H9 (cell line): ENCODE measurements around the gene DGUOK. TPM values are rescaled to one million over a fixed set of nuclear protein-coding genes. Genes with fewer than 3 reads are reported as not detected.

ENCODE experiments used
- DNase-seq: peaks from one replicate; pipeline ENCODE4 v3.0.0-alpha.2; 2017
- H2AFZ ChIP-seq: one replicate; pipeline ENCODE4 v1.6.1; 2013; ENCODE audit warnings: mild to moderate bottlenecking, low read length, control low read depth, moderate library complexity
- H2AK5ac ChIP-seq: 2 replicates; pipeline ENCODE4 v1.6.1; 2013; ENCODE audit warnings: low read length, control low read depth, mixed read lengths; ENCODE audit not compliant: insufficient read length
- H2BK120ac ChIP-seq: one replicate; pipeline ENCODE4 v1.6.1; 2013; ENCODE audit warnings: low read depth, mild to moderate bottlenecking, low read length, control low read depth, inconsistent platforms; ENCODE audit not compliant: poor library complexity, severe bottlenecking
- H2BK12ac ChIP-seq: 2 replicates; pipeline ENCODE4 v1.6.1; 2013; ENCODE audit warnings: low read length, control low read depth, mixed read lengths, low read depth; ENCODE audit not compliant: insufficient read length
- H2BK15ac ChIP-seq: 2 replicates; pipeline ENCODE4 v1.6.1; 2013; ENCODE audit warnings: low read depth, low read length, control low read depth
- H2BK20ac ChIP-seq: one replicate; pipeline ENCODE4 v1.6.1; 2013; ENCODE audit warnings: low read depth, mild to moderate bottlenecking, low read length, control low read depth, inconsistent platforms; ENCODE audit not compliant: poor library complexity, severe bottlenecking
- H2BK5ac ChIP-seq: 2 replicates; pipeline ENCODE4 v1.6.1; 2013; ENCODE audit warnings: low read length, control low read depth, mixed read lengths; ENCODE audit not compliant: insufficient read length
- H3K14ac ChIP-seq: 2 replicates; pipeline ENCODE4 v1.6.1; 2013; ENCODE audit warnings: low read length, control low read depth; ENCODE audit not compliant: insufficient read depth
- H3K18ac ChIP-seq: 2 replicates; pipeline ENCODE4 v1.6.1; 2013; ENCODE audit warnings: low read depth, mild to moderate bottlenecking, mixed read lengths, low read length, control low read depth; ENCODE audit not compliant: insufficient read length
- H3K23ac ChIP-seq: 2 replicates; pipeline ENCODE4 v1.6.1; 2013; ENCODE audit warnings: low read length, control low read depth, mixed read lengths, low read depth; ENCODE audit not compliant: insufficient read length
- H3K23me2 ChIP-seq: 2 replicates; pipeline ENCODE4 v1.6.1; 2013; ENCODE audit warnings: low read depth, mild to moderate bottlenecking, mixed read lengths, low read length, control low read depth; ENCODE audit not compliant: insufficient read length, poor library complexity, severe bottlenecking
- H3K27ac ChIP-seq: 2 replicates; pipeline ENCODE4 v1.5.1; 2013; ENCODE audit warnings: low read length, control low read depth, mixed read lengths, low read depth; ENCODE audit not compliant: insufficient read length
- H3K27me3 ChIP-seq: 2 replicates; pipeline ENCODE4 v1.6.1; 2013; ENCODE audit warnings: low read length, control low read depth, inconsistent platforms; ENCODE audit not compliant: insufficient read depth
- H3K4ac ChIP-seq: 2 replicates; pipeline ENCODE4 v1.6.1; 2013; ENCODE audit warnings: low read depth, mild to moderate bottlenecking, control low read depth, inconsistent platforms, low read length, moderate library complexity
- H3K4me1 ChIP-seq: 2 replicates; pipeline ENCODE4 v1.6.1; 2013; ENCODE audit warnings: low read length, control low read depth, inconsistent platforms; ENCODE audit not compliant: insufficient read depth
- H3K4me2 ChIP-seq: 2 replicates; pipeline ENCODE4 v1.6.1; 2013; ENCODE audit warnings: low read length, control low read depth, mixed read lengths; ENCODE audit not compliant: insufficient read length, insufficient read depth
- H3K56ac ChIP-seq: 2 replicates; pipeline ENCODE4 v1.6.1; 2013; ENCODE audit warnings: low read depth, mild to moderate bottlenecking, mixed read lengths, low read length, control low read depth; ENCODE audit not compliant: insufficient read length
- H3K79me1 ChIP-seq: 2 replicates; pipeline ENCODE4 v1.6.1; 2013; ENCODE audit warnings: low read depth, mild to moderate bottlenecking, moderate library complexity, low read length, control low read depth, inconsistent platforms; ENCODE audit not compliant: insufficient read depth, poor library complexity, severe bottlenecking
- H3K79me2 ChIP-seq: 2 replicates; pipeline ENCODE4 v1.6.1; 2013; ENCODE audit warnings: low read length, control low read depth, inconsistent platforms; ENCODE audit not compliant: insufficient read depth
- H3K9ac ChIP-seq: 2 replicates; pipeline ENCODE4 v1.6.1; 2013; ENCODE audit warnings: low read length, control low read depth, mixed read lengths; ENCODE audit not compliant: insufficient read length; ENCODE audit errors: extremely low read depth
- H3K9me3 ChIP-seq: one replicate; pipeline ENCODE4 v1.6.1; 2013; ENCODE audit warnings: low read depth, low read length, inconsistent platforms; ENCODE audit not compliant: control insufficient read depth
- H3T11ph ChIP-seq: one replicate; pipeline ENCODE4 v1.6.1; 2013; ENCODE audit warnings: mild to moderate bottlenecking, low read length, control low read depth, inconsistent platforms
- H4K20me1 ChIP-seq: one replicate; pipeline ENCODE4 v1.6.1; 2013; ENCODE audit not compliant: control insufficient read depth, insufficient read length, insufficient read depth
- H4K5ac ChIP-seq: 2 replicates; pipeline ENCODE4 v1.6.1; 2013; ENCODE audit warnings: low read depth, mild to moderate bottlenecking, mixed read lengths, low read length, control low read depth; ENCODE audit not compliant: insufficient read length
- H4K8ac ChIP-seq: replicated peaks from 2 replicates; pipeline ENCODE4 v1.6.1; 2013; ENCODE audit warnings: low read length, control low read depth, mixed read lengths, low read depth; ENCODE audit not compliant: insufficient read length
- H4K91ac ChIP-seq: 2 replicates; pipeline ENCODE4 v1.6.1; 2013; ENCODE audit warnings: low read depth, mild to moderate bottlenecking, moderate library complexity, mixed read lengths, low read length, control low read depth; ENCODE audit not compliant: insufficient read length
- H3K27ac Mint-ChIP-seq, 3 experiments: 2 replicates in 2 of 3; 3 replicates in 1 of 3; pipeline ENCODE4 v1.8.0; 2020 to 2021; ENCODE audit warnings: mixed read lengths in 3 of 3, mild to moderate bottlenecking in 1 of 3, moderate library complexity in 1 of 3
- H3K27me3 Mint-ChIP-seq: 2 replicates; pipeline ENCODE4 v1.8.0; 2021; ENCODE audit warnings: low read depth, mild to moderate bottlenecking, moderate library complexity, mixed read lengths
- H3K36me3 Mint-ChIP-seq, 3 experiments: 2 replicates in 2 of 3; 3 replicates in 1 of 3; pipeline ENCODE4 v1.8.0; 2020 to 2021; ENCODE audit warnings: low read depth in 3 of 3, mixed read lengths in 3 of 3; ENCODE audit not compliant: insufficient read depth in 1 of 3
- H3K4me1 Mint-ChIP-seq, 2 experiments: 2 replicates each; pipeline ENCODE4 v1.8.0; 2020; ENCODE audit warnings: mixed read lengths in 2 of 2
- H3K4me3 Mint-ChIP-seq, 2 experiments: 2 replicates in 1 of 2; 3 replicates in 1 of 2; pipeline ENCODE4 v1.8.0; 2020 to 2021; ENCODE audit warnings: mild to moderate bottlenecking in 2 of 2, mixed read lengths in 2 of 2, moderate library complexity in 1 of 2
- H3K9me3 Mint-ChIP-seq, 2 experiments: 2 replicates in 1 of 2; 3 replicates in 1 of 2; pipeline ENCODE4 v1.8.0; 2020; ENCODE audit warnings: mild to moderate bottlenecking in 2 of 2, mixed read lengths in 2 of 2, moderate library complexity in 1 of 2
- WGBS: extraction: QIAGEN DNeasy Blood & Tissue Kit; methylation state at CpG from one replicate; pipeline ENCODE4 v1.1.7; 2013; ENCODE audit warnings: missing lambda C conversion rate, low lambda C conversion rate, mixed read lengths; ENCODE audit not compliant: insufficient read length; ENCODE audit errors: extremely low coverage; 5-methylcytosine and 5-hydroxymethylcytosine counted together
- total RNA-seq: library from RNA; stranded (reverse); gene quantifications from 2 replicates; pipeline ENCODE4 v1.2.1, GENCODE V29; 2021
- TF ChIP-seq, protein P1 (sequence below): fragments of 200-600 bp; sonication (generic); conservative IDR thresholded peaks from 3 replicates; pipeline ENCODE4 v1.8.0; 2021; ENCODE audit warnings: antibody characterized with exemption, mild to moderate bottlenecking

The DGUOK gene
- total RNA-seq, 1 experiment from 2014 or later = 98.5 TPM

DNA sequence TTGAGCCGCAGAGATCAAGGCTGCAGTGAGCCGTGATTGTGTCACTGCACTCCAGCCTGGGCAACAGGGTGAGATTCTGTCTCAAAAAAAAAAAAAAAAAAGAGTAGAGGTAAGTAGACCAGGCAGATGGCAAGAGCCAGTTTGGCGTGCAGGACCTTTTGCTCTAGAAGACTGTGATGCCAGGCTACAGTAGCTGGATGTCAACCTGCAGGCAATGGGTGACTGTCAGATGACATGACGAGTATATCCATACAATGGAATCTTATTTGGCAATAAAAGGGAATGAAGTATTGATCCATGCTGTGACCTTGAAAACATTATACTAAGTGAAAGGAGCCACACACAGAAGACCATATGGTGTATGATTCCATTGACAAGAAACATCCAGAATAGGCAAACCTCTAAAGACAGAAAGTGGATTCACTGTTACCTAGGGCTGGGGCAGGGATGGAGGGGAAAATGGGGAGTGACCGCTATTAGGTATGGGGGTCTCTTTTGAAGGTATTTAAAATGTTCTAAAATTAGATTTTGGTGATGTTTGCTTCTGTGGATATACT, 11.2 kb upstream of the DGUOK start:
- no peaks in the 10 kb centered on the region for H3K9me3 Mint-ChIP-seq
- no peak overlapping the region for H3K4ac ChIP-seq
- H4K8ac ChIP-seq = no peak overlapping the region
- H3K23me2 ChIP-seq = no peaks in the 10 kb centered on the region
- H2BK120ac ChIP-seq = no peak overlapping the region
- TF ChIP-seq, protein P1, sequence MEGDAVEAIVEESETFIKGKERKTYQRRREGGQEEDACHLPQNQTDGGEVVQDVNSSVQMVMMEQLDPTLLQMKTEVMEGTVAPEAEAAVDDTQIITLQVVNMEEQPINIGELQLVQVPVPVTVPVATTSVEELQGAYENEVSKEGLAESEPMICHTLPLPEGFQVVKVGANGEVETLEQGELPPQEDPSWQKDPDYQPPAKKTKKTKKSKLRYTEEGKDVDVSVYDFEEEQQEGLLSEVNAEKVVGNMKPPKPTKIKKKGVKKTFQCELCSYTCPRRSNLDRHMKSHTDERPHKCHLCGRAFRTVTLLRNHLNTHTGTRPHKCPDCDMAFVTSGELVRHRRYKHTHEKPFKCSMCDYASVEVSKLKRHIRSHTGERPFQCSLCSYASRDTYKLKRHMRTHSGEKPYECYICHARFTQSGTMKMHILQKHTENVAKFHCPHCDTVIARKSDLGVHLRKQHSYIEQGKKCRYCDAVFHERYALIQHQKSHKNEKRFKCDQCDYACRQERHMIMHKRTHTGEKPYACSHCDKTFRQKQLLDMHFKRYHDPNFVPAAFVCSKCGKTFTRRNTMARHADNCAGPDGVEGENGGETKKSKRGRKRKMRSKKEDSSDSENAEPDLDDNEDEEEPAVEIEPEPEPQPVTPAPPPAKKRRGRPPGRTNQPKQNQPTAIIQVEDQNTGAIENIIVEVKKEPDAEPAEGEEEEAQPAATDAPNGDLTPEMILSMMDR = no peak
- H4K5ac ChIP-seq = no peak overlapping the region
- H3K18ac ChIP-seq = no peak overlapping the region
- no peak overlapping the region for H3K4me3 Mint-ChIP-seq
- no CpG with 5 or more reads among the region's 5 CpGs for WGBS
- no peak overlapping the region for H2BK12ac ChIP-seq
- no peaks in the 10 kb centered on the region for H3K79me1 ChIP-seq
- no peaks in the 10 kb centered on the region for H3K36me3 Mint-ChIP-seq
- DNase-seq = no peak
- no peaks in the 10 kb centered on the region for H3K4me1 ChIP-seq
- no peak overlapping the region for H3K4me2 ChIP-seq
- no peak overlapping the region for H4K91ac ChIP-seq
- H3K79me2 ChIP-seq = no peaks in the 10 kb centered on the region
- no peak overlapping the region for H3K23ac ChIP-seq
- no peak overlapping the region for H3K27ac ChIP-seq
- H3K27ac Mint-ChIP-seq = no peak overlapping the region
- H3K27me3 ChIP-seq = no peaks in the 10 kb centered on the region
- no peak overlapping the region for H3T11ph ChIP-seq
- no peaks in the 10 kb centered on the region for H3K9me3 ChIP-seq
- H2BK20ac ChIP-seq = no peak overlapping the region
- H2AFZ ChIP-seq = no peak overlapping the region
- H3K56ac ChIP-seq = no peak overlapping the region
- no peak overlapping the region for H2BK5ac ChIP-seq
- no peak overlapping the region for H3K14ac ChIP-seq
- peaks cover 9% of the 10 kb centered on the region for H3K27me3 Mint-ChIP-seq
- H4K20me1 ChIP-seq = no peaks in the 10 kb centered on the region
- H3K4me1 Mint-ChIP-seq = no peaks in the 10 kb centered on the region
- no peak overlapping the region for H3K9ac ChIP-seq
- H2AK5ac ChIP-seq = no peak overlapping the region
- no peak overlapping the region; the same call in 1 of the 2 replicates for H2BK15ac ChIP-seq
